ENCODE results near the gene RB1.
A peak's percentile ranks its signal among the peaks of the same experiment; 100 is the strongest.

Gene RB1

DNA sequence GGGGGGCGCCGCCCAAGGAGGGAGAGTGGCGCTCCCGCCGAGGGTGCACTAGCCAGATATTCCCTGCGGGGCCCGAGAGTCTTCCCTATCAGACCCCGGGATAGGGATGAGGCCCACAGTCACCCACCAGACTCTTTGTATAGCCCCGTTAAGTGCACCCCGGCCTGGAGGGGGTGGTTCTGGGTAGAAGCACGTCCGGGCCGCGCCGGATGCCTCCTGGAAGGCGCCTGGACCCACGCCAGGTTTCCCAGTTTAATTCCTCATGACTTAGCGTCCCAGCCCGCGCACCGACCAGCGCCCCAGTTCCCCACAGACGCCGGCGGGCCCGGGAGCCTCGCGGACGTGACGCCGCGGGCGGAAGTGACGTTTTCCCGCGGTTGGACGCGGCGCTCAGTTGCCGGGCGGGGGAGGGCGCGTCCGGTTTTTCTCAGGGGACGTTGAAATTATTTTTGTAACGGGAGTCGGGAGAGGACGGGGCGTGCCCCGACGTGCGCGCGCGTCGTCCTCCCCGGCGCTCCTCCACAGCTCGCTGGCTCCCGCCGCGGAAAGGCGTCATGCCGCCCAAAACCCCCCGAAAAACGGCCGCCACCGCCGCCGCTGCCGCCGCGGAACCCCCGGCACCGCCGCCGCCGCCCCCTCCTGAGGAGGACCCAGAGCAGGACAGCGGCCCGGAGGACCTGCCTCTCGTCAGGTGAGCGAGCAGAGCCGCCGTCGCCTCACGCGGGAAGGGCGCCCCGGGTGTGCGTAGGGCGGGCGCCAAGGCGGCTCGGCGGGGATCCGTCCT, at the start of gene RB1:
TSS of gene RB1 (plus strand) at position 393 of the 784 bp plus-strand sequence. CDS start at position 555, 162 bp downstream.
- DNase-seq (ENCODE audit: low read depth, low spot score) = peak; percentile 56

DNA sequence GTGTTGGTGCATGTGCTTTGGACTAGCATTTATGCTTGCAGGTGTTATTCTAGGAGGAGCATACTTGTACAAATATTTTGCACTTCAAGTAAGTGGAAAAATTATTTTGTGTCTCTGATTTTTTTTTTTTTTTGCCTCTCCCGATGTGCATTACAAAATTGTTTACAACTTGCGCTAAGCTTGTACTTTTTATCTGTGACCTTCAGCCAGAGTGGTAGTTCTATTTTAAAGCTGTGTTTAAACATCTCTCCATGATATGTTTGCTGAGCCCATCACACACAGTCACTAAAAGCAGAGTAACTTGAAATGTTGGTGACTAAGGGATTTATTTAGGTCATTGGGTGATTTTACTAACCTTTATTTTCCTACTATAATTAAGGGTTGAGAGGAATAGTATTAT, 49.7 kb upstream of the RB1 start:
- no peak for DNase-seq (ENCODE audit: low read depth, low spot score)

DNA sequence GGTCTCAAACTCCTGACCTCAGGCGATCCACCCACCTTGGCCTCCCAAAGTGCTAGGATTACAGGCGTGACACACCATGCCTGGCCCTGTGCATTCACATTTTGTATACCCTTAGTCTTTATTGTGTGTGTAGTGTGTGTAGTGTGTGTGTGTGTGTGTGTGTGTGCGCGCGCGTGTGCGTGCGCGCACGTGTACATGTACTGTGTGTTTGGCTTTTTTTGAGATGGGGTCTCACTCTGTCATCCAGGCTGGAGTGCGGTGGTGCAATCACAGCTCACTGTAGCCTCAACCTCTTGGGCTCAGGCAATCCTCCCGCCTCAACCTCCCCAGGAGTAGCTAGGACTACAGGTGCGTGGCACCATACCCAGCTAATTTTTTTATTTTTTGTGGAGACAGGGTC, 48.5 kb upstream of the RB1 start:
- no peak for DNase-seq (ENCODE audit: low read depth, low spot score)

DNA sequence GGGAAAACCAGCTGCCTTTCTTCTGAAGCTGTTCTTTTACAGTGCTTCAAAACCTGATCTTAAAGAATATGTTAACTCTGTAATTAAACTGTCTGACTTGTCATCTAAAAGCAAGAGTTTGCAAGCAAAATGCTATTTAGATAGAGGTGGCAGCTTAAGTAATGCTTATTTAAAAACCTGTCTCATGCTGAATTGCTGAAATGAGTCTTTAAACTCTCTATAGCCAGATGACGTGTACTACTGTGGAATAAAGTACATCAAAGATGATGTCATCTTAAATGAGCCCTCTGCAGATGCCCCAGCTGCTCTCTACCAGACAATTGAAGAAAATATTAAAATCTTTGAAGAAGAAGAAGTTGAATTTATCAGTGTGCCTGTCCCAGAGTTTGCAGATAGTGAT, 47.6 kb upstream of the RB1 start:
- no peak for DNase-seq (ENCODE audit: low read depth, low spot score)

DNA sequence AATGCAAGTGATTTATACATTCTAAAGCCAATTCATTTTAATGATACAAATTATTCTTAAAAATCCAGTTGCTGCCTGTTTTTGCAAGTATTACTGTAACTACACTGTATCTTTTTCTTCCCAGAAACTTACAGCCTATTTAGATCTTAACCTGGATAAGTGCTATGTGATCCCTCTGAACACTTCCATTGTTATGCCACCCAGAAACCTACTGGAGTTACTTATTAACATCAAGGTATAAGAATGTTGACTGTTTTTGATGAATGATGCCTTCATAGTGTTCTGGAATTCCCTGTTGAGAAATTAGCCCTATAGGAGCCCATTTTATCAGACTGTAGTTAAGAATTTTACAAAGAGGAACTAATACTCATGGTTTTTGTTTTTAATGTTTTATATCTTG, 45.5 kb upstream of the RB1 start:
- DNase-seq (ENCODE audit: low read depth, low spot score) = no peak

DNA sequence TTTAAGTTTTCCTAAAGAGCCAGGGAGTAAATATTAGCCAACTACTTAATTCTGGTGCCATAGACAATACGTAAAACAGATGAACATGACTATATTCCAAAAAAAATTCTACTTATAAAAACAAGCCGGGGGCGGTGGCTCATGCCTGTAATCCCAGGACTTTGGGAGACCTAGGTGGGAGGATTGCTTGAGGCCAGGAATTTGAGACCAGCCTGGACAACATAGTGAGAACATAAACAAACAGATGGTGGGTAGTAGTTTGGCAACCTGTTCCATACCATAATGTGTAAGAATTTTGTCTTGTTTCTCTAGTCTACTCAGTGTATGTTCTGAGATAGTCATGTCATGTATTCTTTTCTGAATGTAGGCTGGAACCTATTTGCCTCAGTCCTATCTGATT, 45.1 kb upstream of the RB1 start:
- DNase-seq (ENCODE audit: low read depth, low spot score) = no peak

DNA sequence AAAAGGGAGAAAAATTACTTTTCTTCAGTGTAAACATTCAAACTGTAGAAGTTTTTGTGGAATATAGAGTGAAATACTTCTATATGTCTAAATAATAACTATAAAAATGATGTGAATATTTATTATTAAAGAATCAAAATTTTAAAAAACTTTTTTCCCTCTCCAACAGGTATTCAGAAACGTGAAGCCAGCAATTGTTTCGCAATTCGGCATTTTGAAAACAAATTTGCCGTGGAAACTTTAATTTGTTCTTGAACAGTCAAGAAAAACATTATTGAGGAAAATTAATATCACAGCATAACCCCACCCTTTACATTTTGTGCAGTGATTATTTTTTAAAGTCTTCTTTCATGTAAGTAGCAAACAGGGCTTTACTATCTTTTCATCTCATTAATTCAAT, 42.6 kb upstream of the RB1 start:
- no peak for DNase-seq (ENCODE audit: low read depth, low spot score)

DNA sequence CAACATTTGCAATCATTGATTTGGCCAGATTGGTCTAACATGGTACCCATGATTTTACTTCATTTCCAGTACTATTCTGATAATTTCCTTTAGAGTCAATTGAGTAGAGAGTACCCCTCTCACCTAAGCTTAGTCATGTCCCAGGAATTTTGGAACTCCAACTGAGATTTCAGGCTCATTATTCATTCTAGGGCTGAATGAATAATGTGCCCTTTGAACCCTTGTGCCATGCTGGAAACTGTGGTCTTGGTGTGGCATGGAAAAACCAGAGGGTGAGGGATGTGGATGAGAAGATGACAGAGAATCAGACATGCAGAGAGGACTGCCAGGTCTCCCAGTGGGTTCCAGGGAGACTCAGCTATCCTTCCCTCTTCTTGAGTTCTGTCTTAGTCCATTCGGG, 40.4 kb upstream of the RB1 start:
- DNase-seq (ENCODE audit: low read depth, low spot score) = no peak

DNA sequence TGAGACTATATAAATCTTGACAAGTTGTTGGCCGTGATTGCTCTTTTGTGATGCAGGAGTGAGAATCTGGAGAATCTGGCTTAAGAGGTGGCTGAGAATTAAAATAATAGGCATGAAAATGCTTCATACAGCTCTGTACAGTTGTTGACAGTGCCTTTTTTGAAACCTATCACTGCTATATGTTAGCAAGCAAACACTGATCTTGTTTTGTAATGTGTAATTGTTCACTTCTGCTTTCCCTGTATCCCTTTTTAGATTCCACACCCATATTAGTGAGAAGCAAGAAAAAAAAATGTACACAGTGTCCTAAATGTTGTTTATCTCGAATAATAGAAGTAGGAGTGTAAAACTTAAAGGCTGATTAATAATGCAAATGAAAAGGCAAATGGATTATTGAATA, 39.5 kb upstream of the RB1 start:
- DNase-seq (ENCODE audit: low read depth, low spot score) = no peak

DNA sequence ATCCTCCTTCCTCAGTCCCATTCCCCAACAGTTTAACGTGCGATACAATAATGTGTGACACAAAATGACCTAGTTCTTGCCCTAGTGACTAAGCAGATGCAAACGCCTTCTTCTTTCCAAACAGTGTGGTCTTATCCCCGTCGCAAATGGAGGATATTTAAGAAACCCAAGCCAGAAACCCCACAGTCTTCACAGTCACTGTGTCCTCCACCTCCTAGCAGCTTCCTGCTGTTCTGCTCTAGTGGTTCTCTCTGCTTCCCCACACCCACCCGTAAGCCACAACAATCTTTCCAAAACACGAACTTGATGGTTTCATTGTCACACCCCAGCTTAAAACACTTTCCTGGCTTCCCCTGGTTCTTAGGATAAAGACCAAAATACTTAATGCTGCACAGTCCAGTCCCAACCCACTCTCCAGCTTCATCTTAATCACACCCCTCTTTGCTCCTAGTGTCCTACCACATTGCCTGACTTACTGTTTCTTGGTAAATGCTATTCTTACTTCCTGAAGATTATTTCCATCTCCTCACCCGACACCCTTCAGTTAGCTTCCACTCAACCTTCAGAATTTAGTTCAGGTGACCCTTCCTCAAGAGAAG, 38.2 kb upstream of the RB1 start:
- DNase-seq (ENCODE audit: low read depth, low spot score) = no peak

DNA sequence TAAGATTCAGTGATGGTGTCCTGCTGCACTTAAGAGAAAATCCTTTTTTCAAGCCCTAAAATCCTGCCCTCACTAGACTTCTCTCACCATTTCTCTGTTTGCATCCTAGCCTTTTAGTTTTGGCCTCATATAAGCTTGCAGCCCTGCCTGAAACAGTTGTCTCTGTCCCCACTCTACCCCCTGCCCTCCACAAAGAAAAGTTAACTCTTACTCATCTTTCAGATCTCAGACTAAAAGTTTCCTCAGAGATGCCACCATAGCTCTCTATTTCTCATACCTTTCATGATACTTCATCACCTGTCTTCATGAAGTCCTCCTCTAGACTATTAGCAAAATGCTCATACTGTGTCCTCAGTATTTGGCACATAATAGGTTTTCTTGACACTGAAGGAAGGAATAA, 37.4 kb upstream of the RB1 start:
- DNase-seq (ENCODE audit: low read depth, low spot score) = no peak

DNA sequence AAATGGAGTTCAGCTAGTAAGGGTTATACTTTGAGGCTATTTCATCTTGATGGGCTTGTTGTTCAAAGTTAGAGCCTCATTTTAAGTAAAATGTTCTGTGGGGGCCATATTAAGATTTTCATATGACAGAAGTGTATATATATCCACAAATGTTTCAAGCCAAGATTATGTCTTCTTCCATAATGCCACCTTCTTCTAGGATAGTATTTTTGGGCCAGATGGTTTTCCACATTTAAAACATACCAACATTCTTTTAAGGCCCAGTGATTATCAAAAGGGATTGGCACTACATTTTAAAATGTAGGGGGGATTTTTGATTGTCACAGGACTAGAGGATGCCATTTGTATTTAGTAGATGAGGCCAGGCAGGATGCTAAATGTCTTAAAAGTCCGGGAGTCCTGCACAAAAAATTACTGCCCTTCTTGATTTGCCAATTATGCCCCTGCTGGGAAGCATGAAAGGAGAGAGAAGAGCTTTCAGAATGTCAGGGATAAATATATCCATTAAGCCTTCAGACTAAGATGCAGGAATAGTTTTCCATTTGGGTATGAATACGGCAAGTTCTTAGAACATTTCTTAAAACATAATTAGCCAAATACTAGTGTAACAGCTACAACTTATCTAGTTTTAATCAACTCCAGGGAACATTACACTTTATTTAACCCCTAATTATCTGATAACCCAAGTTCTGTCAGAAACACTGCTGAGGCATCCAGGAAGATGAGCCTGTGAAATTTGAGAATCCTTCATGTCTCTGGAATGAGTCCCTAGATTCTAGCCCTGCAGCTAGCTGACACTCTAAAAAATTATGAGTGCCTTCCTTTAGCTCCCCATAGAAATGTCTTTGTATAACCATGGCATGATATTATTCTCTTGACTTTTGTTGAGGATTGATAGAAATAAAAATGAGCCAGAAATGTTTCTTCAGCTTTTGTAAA, 36.6 kb upstream of the RB1 start:
- DNase-seq (ENCODE audit: low read depth, low spot score) = no peak

DNA sequence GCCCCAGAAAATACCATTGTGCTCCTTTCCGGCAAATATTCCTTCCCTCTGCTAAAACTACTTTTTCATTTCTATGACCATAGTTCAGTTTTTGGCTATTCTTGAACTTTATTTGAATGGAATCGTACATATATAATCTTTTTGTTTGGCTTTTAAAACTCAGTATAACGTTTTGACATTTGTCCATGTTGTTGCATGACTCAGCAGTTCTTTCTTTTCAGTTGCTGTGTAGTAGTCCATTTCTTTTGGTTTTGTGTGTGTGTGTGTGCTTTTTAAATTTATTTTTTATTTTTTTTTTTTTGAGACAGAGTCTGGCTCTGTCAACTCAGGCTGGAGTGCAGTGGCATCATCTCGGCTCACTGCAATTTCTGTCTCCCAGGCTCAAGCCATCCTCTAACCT, 35.5 kb upstream of the RB1 start:
- no peak for DNase-seq (ENCODE audit: low read depth, low spot score)

DNA sequence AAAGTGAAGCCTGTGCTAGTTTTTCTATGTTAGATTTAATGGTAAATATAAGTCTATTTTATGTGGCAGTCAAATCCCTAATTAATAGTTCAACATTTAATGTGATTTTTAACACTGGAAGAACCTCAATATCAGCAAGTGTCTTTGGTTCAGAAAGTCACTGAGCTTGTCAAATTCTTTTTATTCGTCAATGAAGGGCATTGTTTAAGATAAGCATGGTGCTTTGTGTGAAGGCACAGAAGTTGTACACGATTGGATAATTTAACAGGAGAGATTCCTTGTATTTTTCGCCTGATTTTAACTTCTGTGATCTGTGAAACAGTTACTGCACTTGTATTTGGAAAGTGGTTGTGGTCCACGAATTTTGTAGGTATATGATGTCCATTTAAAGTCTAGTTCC, 30.2 kb upstream of the RB1 start:
- DNase-seq (ENCODE audit: low read depth, low spot score) = no peak

DNA sequence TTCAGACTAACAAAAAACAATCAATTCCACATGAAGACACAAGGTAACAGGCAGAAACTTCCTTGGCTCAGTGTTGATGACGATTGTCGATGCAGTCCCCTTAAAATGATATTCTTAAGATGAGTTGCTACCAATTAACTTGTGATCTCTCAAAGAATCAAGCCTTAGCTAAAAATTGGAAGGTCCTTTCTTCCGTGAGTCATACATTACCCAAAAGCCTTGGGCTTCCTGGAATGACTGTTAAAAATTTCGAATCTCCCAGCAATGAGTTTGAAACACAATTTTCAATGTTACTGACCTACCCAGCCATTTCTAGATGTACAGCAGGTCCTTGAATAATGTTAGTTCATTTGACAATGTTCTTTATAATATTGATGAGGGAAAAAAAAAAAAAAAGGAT, 28.0 kb upstream of the RB1 start:
- DNase-seq (ENCODE audit: low read depth, low spot score) = no peak

DNA sequence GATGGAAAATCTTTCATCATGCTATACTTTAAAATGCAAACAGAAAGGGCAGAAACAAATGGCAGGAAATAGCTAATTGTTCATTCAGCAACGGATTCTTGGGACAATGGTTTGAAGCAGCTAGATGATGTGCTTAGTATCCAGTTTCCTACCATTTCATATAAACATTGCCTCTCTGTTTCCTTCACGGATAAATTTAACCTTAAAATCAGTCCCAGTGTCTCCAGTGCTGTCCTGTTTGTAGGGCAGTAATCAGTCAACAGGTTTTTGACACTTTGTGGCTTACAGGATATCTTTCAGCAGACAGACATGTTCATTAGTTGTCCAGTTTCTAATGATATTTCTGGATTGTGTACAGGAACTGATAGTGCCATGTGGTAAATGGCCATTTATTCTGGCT, 24.7 kb upstream of the RB1 start:
- DNase-seq (ENCODE audit: low read depth, low spot score) = no peak

DNA sequence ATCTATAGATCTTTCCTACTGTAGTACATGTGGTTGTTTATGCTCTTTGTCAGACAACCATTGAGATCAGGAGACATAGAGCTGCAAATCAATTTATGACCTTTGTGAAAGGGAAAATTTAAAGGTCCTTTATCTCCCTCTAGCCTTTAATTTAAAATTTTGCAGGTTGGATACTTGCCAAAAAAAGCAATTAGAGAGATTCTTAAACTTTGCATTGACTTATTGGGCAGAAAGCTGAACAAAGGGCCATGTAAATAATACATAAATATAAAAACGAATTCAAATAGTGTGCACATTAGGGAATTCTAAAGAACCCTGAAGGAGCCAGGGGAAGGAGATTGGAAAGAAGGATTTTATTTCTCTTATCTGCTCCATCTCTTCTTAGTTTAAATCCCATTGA, 22.0 kb upstream of the RB1 start:
- no peak for DNase-seq (ENCODE audit: low read depth, low spot score)

DNA sequence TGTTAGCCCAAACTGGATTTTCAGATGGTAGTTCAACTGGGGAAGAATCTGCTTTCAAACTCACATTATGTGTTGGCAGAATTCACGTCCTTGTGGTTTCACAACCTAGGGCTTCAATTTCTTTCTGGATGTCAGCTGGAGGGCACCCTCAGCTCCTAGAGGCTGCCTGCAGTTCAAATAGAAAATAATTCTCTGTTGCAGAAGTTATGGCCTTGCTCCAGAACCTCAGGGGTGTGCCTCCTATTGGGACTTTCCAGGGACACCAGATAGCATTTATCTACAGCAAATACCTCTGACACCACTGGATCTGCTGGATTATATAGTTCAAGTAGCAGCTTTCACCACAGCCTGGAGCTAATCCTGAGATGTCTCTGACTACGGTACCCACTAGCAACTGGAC, 11.8 kb upstream of the RB1 start:
- DNase-seq (ENCODE audit: low read depth, low spot score) = no peak

DNA sequence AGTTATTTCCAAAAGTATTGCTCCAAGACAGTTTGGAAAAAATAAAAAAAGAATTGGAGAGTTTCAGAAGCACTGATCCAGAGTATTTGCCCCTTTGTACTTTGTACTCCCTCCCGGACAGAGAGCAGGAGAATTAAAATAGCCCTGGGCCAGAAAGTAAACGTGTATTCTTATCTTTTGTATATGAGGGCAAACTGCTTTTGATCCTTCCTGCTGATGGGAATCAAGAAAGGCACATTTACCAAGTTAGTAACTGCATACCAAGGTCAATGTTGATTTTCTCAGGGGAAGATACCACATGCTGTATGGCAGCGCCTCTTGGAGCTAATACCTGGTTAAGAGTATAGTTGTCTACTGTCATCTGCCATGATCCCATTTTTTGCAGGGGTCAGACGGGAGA, 10.9 kb upstream of the RB1 start:
- no peak for DNase-seq (ENCODE audit: low read depth, low spot score)

DNA sequence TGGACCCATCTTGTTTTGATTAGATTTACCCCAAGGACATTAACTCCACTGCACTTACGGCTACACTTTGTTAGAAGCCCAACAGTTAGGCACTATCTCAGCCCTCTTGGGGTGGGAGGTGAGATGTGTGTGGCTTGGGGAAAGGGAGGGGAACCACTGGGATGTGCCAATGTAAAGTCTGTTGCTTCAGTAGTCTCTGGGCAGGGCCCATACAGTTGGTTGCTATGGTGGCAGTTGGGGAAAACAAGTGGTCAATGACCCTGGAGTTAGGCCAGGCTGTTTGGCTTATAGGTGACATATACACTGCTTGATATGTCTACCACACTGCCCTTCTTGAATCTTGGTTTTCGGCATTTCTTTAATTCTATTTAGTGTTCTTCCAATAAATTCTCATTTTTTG, 8.9 kb upstream of the RB1 start:
- DNase-seq (ENCODE audit: low read depth, low spot score) = no peak

DNA sequence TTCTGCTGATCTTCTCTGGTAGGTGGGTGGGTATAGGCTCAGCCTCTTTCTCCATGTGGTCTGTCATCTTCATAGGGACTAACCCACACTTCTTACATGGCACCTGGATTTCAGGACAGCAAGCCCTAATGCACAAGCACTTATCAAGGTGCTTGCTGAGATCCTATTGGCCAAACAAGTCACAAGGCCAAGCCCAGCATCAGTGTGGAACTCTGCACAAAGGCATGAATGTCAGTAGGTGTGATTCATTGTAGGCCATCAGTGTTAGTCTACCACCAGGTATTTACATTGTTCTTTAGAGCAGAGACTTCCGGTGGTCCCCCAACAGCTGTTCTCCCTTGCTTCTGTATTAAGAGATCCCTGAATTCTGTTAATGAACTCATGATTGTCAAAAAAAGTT, 8.3 kb upstream of the RB1 start:
- DNase-seq (ENCODE audit: low read depth, low spot score) = no peak

DNA sequence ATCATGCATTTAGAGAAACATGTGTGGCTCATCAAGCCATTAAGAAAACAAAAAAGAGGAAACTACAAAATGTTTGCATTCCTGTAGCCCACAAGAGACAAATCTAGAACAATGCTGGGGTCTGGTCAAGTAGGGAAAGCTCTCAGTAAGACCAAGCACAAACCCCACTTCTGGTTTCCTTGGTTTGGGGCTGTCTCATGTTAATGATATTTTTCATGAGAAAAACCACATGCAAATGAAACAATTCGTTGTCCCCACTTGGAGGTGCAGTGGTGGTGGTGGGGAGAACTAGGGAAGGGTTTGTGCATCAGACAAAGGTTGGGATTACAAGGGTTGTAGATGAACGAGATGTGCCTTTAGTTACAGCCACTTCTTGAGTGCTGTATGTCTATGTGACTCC, 7.0 kb upstream of the RB1 start:
- no peak for DNase-seq (ENCODE audit: low read depth, low spot score)

Measured in smooth muscle cell of the brain vasculature (primary cell).